Measurements from ENCODE around the gene H19. TPM values are rescaled to one million over a fixed set of nuclear protein-coding genes. Genes with fewer than 3 reads are reported as not detected.

H19 gene
- total RNA-seq, 4 donors from 2014 or later = 2.5 to 34.7 (median 11.8) TPM

DNA sequence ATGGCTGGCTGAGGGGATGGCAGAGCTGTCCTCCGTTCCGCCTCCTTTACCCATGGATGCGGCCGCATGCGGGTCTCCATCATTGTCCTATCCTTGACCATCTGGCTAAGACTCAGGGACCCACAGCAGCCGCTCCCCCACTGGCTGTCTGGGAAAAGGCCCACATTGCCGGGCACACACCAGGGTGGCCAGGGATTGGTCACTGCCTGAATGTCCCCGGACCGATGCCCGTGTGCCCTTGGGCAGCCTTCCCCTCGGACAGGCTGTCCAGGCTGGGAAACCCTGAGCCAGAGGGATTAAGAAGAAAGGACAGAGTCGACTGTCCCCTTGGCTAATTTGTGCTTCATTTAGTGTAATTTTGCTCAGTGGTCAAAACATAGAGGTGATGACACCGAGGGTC, 22.5 kb downstream of the H19 start:
- no peak for DNase-seq
- Histone ChIP-seq H3K4me1 (no peaks in the 10 kb centered on the region), H3K27me3 (no peaks in the 10 kb centered on the region), H3K4me3 (no peak overlapping the region), H3K9me3 (no peaks in the 10 kb centered on the region), H3K36me3 (no peaks in the 10 kb centered on the region), H3K27ac (no peak overlapping the region)
- TF ChIP-seq POLR2A (IDR thresholded peaks at IDR 0.05) = no peak
- TF ChIP-seq, protein P1, sequence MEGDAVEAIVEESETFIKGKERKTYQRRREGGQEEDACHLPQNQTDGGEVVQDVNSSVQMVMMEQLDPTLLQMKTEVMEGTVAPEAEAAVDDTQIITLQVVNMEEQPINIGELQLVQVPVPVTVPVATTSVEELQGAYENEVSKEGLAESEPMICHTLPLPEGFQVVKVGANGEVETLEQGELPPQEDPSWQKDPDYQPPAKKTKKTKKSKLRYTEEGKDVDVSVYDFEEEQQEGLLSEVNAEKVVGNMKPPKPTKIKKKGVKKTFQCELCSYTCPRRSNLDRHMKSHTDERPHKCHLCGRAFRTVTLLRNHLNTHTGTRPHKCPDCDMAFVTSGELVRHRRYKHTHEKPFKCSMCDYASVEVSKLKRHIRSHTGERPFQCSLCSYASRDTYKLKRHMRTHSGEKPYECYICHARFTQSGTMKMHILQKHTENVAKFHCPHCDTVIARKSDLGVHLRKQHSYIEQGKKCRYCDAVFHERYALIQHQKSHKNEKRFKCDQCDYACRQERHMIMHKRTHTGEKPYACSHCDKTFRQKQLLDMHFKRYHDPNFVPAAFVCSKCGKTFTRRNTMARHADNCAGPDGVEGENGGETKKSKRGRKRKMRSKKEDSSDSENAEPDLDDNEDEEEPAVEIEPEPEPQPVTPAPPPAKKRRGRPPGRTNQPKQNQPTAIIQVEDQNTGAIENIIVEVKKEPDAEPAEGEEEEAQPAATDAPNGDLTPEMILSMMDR (IDR thresholded peaks at IDR 0.05) = no peak

DNA sequence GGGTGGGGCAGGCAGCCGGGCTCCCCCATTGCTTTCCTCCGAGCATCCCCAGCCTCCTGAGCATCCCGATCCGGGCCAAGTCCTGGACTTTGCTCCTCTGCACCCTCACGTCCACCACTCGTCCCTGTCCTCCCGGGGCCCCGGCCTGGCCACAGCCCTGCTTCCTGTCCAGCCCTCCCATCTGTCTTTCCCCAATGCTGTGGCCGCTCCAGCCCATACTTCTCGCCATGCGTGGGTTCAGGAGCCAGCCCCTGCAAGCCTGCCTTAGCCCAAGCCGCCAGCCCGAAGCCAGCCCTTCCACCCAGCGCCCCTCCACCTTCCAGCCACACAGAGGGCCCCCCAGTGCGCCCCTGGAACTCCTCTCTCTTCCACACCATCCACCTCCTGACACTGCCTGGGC, 26.7 kb downstream of the H19 start:
- Histone ChIP-seq H3K4me1 (no peaks in the 10 kb centered on the region), H3K4me3 (no peak overlapping the region), H3K9me3 (no peaks in the 10 kb centered on the region), H3K36me3 (no peaks in the 10 kb centered on the region), H3K27me3 (no peaks in the 10 kb centered on the region), H3K27ac (no peak overlapping the region)
- DNase-seq = no peak
- no peak for TF ChIP-seq POLR2A (IDR thresholded peaks at IDR 0.05)
- TF ChIP-seq, protein P1 (IDR thresholded peaks at IDR 0.05) = no peak

DNA sequence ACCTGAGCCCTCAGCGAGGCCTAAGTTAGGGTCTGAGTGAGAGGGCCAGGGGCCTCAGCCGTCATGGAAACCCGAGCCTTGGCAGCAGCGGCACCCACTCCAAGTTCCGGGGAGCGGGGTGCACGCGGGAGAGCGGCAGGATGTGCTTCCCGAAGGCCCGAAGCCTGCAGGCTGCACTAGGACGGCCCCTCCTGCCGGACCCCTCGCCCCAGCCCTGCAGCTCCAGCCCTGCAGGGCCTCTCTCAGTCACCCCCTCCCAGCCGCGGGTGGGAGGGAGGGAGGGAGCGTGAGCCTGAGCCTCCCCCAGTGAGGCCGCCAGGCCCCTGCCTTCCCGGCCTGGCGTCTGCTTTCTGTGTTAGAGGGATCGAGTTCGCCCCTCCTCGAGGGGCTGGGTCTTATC, 27.9 kb downstream of the H19 start:
- DNase-seq = no peak

DNA sequence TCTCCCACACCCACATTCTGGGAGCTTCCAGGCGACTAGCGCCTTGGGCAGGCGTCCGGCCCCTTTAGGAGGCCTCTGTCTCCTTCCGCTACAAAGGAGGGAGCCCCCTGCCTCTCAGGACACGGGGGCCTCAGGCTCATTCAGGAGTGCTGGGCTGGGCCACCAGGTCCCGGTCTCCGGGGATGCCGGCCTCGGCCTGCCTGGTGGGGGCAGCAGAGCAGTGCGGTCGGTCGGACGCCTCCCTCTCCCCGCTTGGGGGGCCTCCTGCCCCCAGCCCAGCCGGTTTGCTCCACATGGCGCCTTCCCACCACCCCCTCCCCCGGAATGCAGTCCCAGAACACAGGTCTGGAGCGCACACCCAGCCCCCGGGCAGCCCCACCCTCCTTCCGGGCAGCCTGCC, 28.6 kb downstream of the H19 start:
- no peak overlapping the region for H3K4me3 ChIP-seq
- no peaks in the 10 kb centered on the region for H3K4me1 ChIP-seq
- DNase-seq = no peak
- no peaks in the 10 kb centered on the region for H3K9me3 ChIP-seq
- H3K36me3 ChIP-seq = no peaks in the 10 kb centered on the region
- no peak overlapping the region for H3K27ac ChIP-seq
- TF ChIP-seq, protein P1 (IDR thresholded peaks at IDR 0.05) = no peak
- no peak for TF ChIP-seq POLR2A (IDR thresholded peaks at IDR 0.05)
- H3K27me3 ChIP-seq = no peaks in the 10 kb centered on the region

More for the DNA sequence above, 27.9 kb downstream of the H19 start:
- Histone ChIP-seq H3K9me3 (no peaks in the 10 kb centered on the region), H3K27ac (no peak overlapping the region), H3K36me3 (no peaks in the 10 kb centered on the region), H3K4me3 (no peak overlapping the region), H3K4me1 (no peaks in the 10 kb centered on the region), H3K27me3 (no peaks in the 10 kb centered on the region)
- TF ChIP-seq, protein P1 (IDR thresholded peaks at IDR 0.05) = no peak
- TF ChIP-seq POLR2A (IDR thresholded peaks at IDR 0.05) = no peak

DNA sequence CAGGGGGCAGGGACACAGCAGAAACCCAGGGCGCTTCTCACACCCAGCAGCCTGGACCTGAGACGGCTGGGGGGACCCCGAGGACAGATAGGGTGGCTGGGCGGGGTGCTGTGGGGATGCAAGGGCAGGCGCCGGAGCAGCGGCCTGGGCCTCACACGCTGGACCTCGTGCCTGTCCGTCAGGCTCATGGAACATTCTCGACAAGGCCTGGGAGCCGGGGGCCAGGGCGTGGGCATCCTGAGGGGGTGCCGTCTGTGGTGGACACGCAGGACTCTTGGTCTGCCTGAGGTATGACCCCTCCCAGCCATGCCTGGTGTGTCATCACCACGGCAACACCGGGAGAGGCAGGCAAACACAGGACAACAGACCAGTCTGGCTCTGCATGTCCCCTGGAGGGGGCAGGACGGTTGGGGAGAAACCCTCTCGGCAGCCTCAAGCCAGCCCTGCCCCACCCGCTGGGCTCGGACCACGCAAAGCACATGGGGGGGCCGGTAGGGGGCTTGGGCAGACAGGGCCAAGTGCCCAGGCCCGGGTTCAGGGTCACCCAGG, 29.1 kb downstream of the H19 start:
- no peak for DNase-seq
- Histone ChIP-seq H3K4me3 (no peak overlapping the region), H3K9me3 (no peaks in the 10 kb centered on the region), H3K4me1 (no peaks in the 10 kb centered on the region), H3K27me3 (no peaks in the 10 kb centered on the region), H3K27ac (no peak overlapping the region), H3K36me3 (no peaks in the 10 kb centered on the region)
- TF ChIP-seq POLR2A (IDR thresholded peaks at IDR 0.05) = no peak
- TF ChIP-seq, protein P1 (IDR thresholded peaks at IDR 0.05) = no peak
